ENCODE measurements around the gene VSIG2. TPM values are rescaled to one million over a fixed set of nuclear protein-coding genes. Genes with fewer than 3 reads are reported as not detected.

VSIG2 gene
- total and polyA plus RNA-seq, 2 donors (not counting 3 experiments of a cell fraction or from before 2014, with no cell fraction given): 1.2 to 7.0 TPM

GRCh38 chr11:124757320-124757719, 5.3 kb upstream of the VSIG2 start:
- no TSS peak for BruUV-seq (replicated peaks)
- POLR2A ChIA-PET: interaction anchor here (5.9 kb wide), 1 partner anchor 9 kb away, joined by 67 read pairs; no protein-coding TSS in a partner anchor
- Histone ChIP-seq H3K9me1 (replicated peaks; ENCODE audit: control insufficient read depth, extremely low read depth, insufficient read depth, low read length) (no peaks in the 10 kb centered on the region), H3K79me2 (ENCODE audit: control insufficient read depth, insufficient read depth, low read length) (peaks cover 65% of the 10 kb centered on the region), H3K4me3 (replicated peaks in 1 of 3; ENCODE audit: insufficient read depth in 1 of 3, low read depth in 1 of 3, low read length in 3 of 3) (no peak overlapping the region), H3K27ac (ENCODE audit: insufficient read depth, low read depth, low read length) (peak overlapping the region; percentile 30), H3K36me3 (ENCODE audit: control insufficient read depth in 2 of 2, extremely low read depth in 1 of 2, insufficient read depth in 2 of 2, low read length in 2 of 2) (peaks cover 21 to 38% of the 10 kb centered on the region in 2 experiments), H4K20me1 (replicated peaks; ENCODE audit: control insufficient read depth, extremely low read depth, insufficient read depth, low read length) (no peaks in the 10 kb centered on the region), H3K9me3 (replicated peaks; ENCODE audit: control insufficient read depth, insufficient read depth, low read length) (no peaks in the 10 kb centered on the region), H3K27me3 (ENCODE audit: control insufficient read depth in 2 of 2, insufficient read depth in 2 of 2, low read length in 2 of 2) (no peaks in the 10 kb centered on the region), H3K9ac (replicated peaks; ENCODE audit: extremely low read depth, insufficient read depth, low read length) (peak overlapping the region; percentile 23), H3K4me2 (ENCODE audit: insufficient read depth, low read length) (no peak overlapping the region), H2AFZ (ENCODE audit: low read depth, low read length) (no peak overlapping the region), H3K4me1 (ENCODE audit: control insufficient read depth, extremely low read depth, insufficient read depth, low read length) (peaks cover 62% of the 10 kb centered on the region)
- intact Hi-C loops (cut with micrococcal nuclease): no loop called here
- no peak for DNase-seq (ENCODE audit: low read depth, low spot score)
- FAIRE-seq: no peak
- TF ChIP-seq MYC (IDR thresholded peaks at IDR 0.05; ENCODE audit: low read depth, low read length) (no peak), GATA2 (IDR thresholded peaks at IDR 0.05; ENCODE audit: insufficient read depth, insufficient read length, low read depth, low read length) (no peak), POLR2A (IDR thresholded peaks at IDR 0.05; ENCODE audit: low read depth, low read length) (no peak), CTCF (IDR thresholded peaks at IDR 0.05; ENCODE audit: extremely low read depth in 1 of 2, insufficient read depth in 1 of 2, low read depth in 1 of 2, low read length in 2 of 2) (no peak), EZH2 (IDR thresholded peaks at IDR 0.05; ENCODE audit: borderline replicate concordance, low read depth, low read length, severe bottlenecking) (no peak), FOS (IDR thresholded peaks at IDR 0.05; ENCODE audit: borderline replicate concordance, insufficient read depth, low read length) (no peak), JUN (IDR thresholded peaks at IDR 0.05; ENCODE audit: borderline replicate concordance, insufficient read depth, insufficient read length, low read depth) (no peak), POLR2AphosphoS5 (IDR thresholded peaks at IDR 0.05; ENCODE audit: insufficient read depth, low read depth, low read length) (no peak)
- dilution Hi-C loops (cut with MboI; ENCODE audit: extremely low pct_ligation_motif_present, low sequenced_read_pairs): no loop called here
- CTCF ChIA-PET: interaction anchor here (1.4 to 13.1 kb wide), 8 partner anchors 10 to 119 kb away, joined by 4 to 301 read pairs (median 14); partner anchors contain the start of genes NRGN and VSIG2
